HG02642 (cell line): Measurements from ENCODE around the gene NECTIN1.

ENCODE experiments used
- ATAC-seq: cut with Tn5 transposase; IDR thresholded peaks from one replicate; pipeline ENCODE4 v1.9.1; 2021; ENCODE audit warnings: mild to moderate bottlenecking; ENCODE audit not compliant: unreplicated experiment, poor library complexity

The NECTIN1 gene

GRCh38 chr11:119626871-119627270, 102.1 kb downstream of the NECTIN1 start:
- ATAC-seq: no peak

GRCh38 chr11:119626197-119626841, 102.7 kb downstream of the NECTIN1 start:
- no peak for ATAC-seq

- ATAC-seq: no peak
Observed at GRCh38 chr11:119625206-119625978, 103.6 kb downstream of the NECTIN1 start.

- no peak for ATAC-seq
Observed at GRCh38 chr11:119624629-119625028, 104.4 kb downstream of the NECTIN1 start.

- ATAC-seq: no peak
Observed at GRCh38 chr11:119624102-119624615, 104.8 kb downstream of the NECTIN1 start.

- ATAC-seq: no peak
Observed at GRCh38 chr11:119623682-119624081, 105.3 kb downstream of the NECTIN1 start.

GRCh38 chr11:119622454-119623143, 106.4 kb downstream of the NECTIN1 start:
- ATAC-seq: no peak

- ATAC-seq: no peak
Observed at GRCh38 chr11:119619665-119620064, 109.3 kb downstream of the NECTIN1 start.

- no peak for ATAC-seq
Observed at GRCh38 chr11:119618208-119618909, 110.6 kb downstream of the NECTIN1 start.

GRCh38 chr11:119617340-119617713, 111.7 kb downstream of the NECTIN1 start:
- no peak for ATAC-seq

GRCh38 chr11:119616586-119617339, 112.2 kb downstream of the NECTIN1 start:
- ATAC-seq: no peak

- ATAC-seq: no peak
Observed at GRCh38 chr11:119615882-119616196, 113.2 kb downstream of the NECTIN1 start.

GRCh38 chr11:119615003-119615881, 113.8 kb downstream of the NECTIN1 start:
- peak; percentile 67 for ATAC-seq

GRCh38 chr11:119614222-119615002, 114.6 kb downstream of the NECTIN1 start:
- no peak for ATAC-seq

GRCh38 chr11:119612814-119613213, 116.2 kb downstream of the NECTIN1 start:
- ATAC-seq: no peak

- no peak for ATAC-seq
Observed at GRCh38 chr11:119610836-119611426, 118.1 kb downstream of the NECTIN1 start.

GRCh38 chr11:119608781-119609180, 120.2 kb downstream of the NECTIN1 start:
- ATAC-seq: no peak

- ATAC-seq: no peak
Observed at GRCh38 chr11:119608201-119608600, 120.8 kb downstream of the NECTIN1 start.
